Measurements from ENCODE around the gene TNIP1. TPM values are rescaled to one million over a fixed set of nuclear protein-coding genes. Genes with fewer than 3 reads are reported as not detected.

The TNIP1 gene
- total RNA-seq, 2 experiments from 2014 or later = 110 to 115 TPM

GRCh38 chr5:151079838-151080612, 809 bp downstream of the TNIP1 start:
- ChIA-PET CTCF (interaction anchor here (2.6 kb wide), 1 partner anchor 35 kb away, joined by 13 read pairs; no protein-coding TSS in a partner anchor), POLR2A (interaction anchor here (0.9 to 2.7 kb wide), 13 partner anchors 9 to 379 kb away, joined by 3 to 16 read pairs (median 5); partner anchors contain the start of genes CCDC69 and RBM22)
- intact Hi-C loops (cut with DNase I, micrococcal nuclease) = loop anchor here (2.0 to 10.0 kb wide), 3 partner anchors 132 to 675 kb away; partner anchors contain the start of genes ATOX1 (in 1 of the 2) and GM2A (in 1 of the 2)
- TF ChIP-seq CTCF (IDR thresholded peaks at IDR 0.05) = no peak
- peak overlapping the region; percentile 97 for H3K4me3 Mint-ChIP-seq
- DNase-seq (peak in 3 of 14 experiments; percentile 21 to 71 (median 64)), ATAC-seq (ENCODE audit: poor library complexity) (no peak)
- H3K4me1 ChIP-seq (ENCODE audit: insufficient read depth, low read length) = peaks cover 86% of the 10 kb centered on the region
- H3K36me3 ChIP-seq (ENCODE audit: insufficient read depth, low read length) = peaks cover 30% of the 10 kb centered on the region
- peaks cover 88% of the 10 kb centered on the region for H3K4me1 Mint-ChIP-seq (ENCODE audit: low read depth)
- no peaks in the 10 kb centered on the region for H3K27me3 ChIP-seq (ENCODE audit: control insufficient read depth in 1 of 2, insufficient read depth in 2 of 2, low read length in 2 of 2)
- peak overlapping the region; percentile 85 for H3K4me3 ChIP-seq (ENCODE audit: low read length)
- no peaks in the 10 kb centered on the region for H3K27me3 Mint-ChIP-seq
- H3K9me3 ChIP-seq (ENCODE audit: control insufficient read depth in 1 of 2, insufficient read depth in 1 of 2, low read length in 2 of 2) = no peaks in the 10 kb centered on the region
- peak overlapping the region; percentile 87 for H3K27ac Mint-ChIP-seq
- H3K9me3 Mint-ChIP-seq = no peaks in the 10 kb centered on the region
- peak overlapping the region; percentile 89 to 97 for H3K27ac ChIP-seq (ENCODE audit: low read depth in 1 of 2, low read length in 2 of 2)
- H3K36me3 Mint-ChIP-seq (ENCODE audit: low read depth) = peaks cover 48% of the 10 kb centered on the region

- Histone ChIP-seq H3K4me3 (ENCODE audit: low read length) (peak overlapping the region; percentile 85), H3K4me1 (ENCODE audit: insufficient read depth, low read length) (peaks cover 75% of the 10 kb centered on the region), H3K27ac (ENCODE audit: low read depth in 1 of 2, low read length in 2 of 2) (peak overlapping the region; percentile 73 to 97), H3K9me3 (ENCODE audit: control insufficient read depth in 1 of 2, insufficient read depth in 1 of 2, low read length in 2 of 2) (no peaks in the 10 kb centered on the region), H3K27me3 (ENCODE audit: control insufficient read depth in 1 of 2, insufficient read depth in 2 of 2, low read length in 2 of 2) (no peaks in the 10 kb centered on the region), H3K36me3 (ENCODE audit: insufficient read depth, low read length) (peaks cover 33% of the 10 kb centered on the region)
- no peak for TF ChIP-seq CTCF (IDR thresholded peaks at IDR 0.05)
- H3K9me3 Mint-ChIP-seq = no peaks in the 10 kb centered on the region
- intact Hi-C loops (cut with DNase I, micrococcal nuclease) = no loop called here
- peak overlapping the region; percentile 87 for H3K27ac Mint-ChIP-seq
- ChIA-PET POLR2A (interaction anchor here (0.7 to 1.9 kb wide), 5 partner anchors 9 to 174 kb away, joined by 3 to 6 read pairs (median 3); partner anchors contain the start of gene GM2A), CTCF (interaction anchor here (1.4 kb wide), 1 partner anchor 14 kb away, joined by 4 read pairs; no protein-coding TSS in a partner anchor)
- peaks cover 48% of the 10 kb centered on the region for H3K36me3 Mint-ChIP-seq (ENCODE audit: low read depth)
- H3K4me1 Mint-ChIP-seq (ENCODE audit: low read depth) = peaks cover 82% of the 10 kb centered on the region
- DNase-seq = peak in 13 of 14 experiments; percentile 51 to 82 (median 63)
- ATAC-seq (ENCODE audit: poor library complexity) = peak; percentile 27
- H3K4me3 Mint-ChIP-seq = peak overlapping the region; percentile 97
- no peaks in the 10 kb centered on the region for H3K27me3 Mint-ChIP-seq
Measured at GRCh38 chr5:151078490-151079262, 2.2 kb downstream of the TNIP1 start.

- ChIA-PET CTCF (interaction anchor here (1.4 kb wide), 1 partner anchor 15 kb away, joined by 4 read pairs; no protein-coding TSS in a partner anchor), POLR2A (interaction anchor here (0.9 to 1.9 kb wide), 4 partner anchors 12 to 175 kb away, joined by 3 to 6 read pairs (median 3); partner anchors contain the start of gene GM2A)
- Histone ChIP-seq H3K4me1 (ENCODE audit: insufficient read depth, low read length) (peaks cover 69% of the 10 kb centered on the region), H3K27me3 (ENCODE audit: control insufficient read depth in 1 of 2, insufficient read depth in 2 of 2, low read length in 2 of 2) (no peaks in the 10 kb centered on the region), H3K36me3 (ENCODE audit: insufficient read depth, low read length) (peaks cover 40% of the 10 kb centered on the region), H3K9me3 (ENCODE audit: control insufficient read depth in 1 of 2, insufficient read depth in 1 of 2, low read length in 2 of 2) (no peaks in the 10 kb centered on the region), H3K27ac (ENCODE audit: low read depth in 1 of 2, low read length in 2 of 2) (peak overlapping the region in 1 of 2 donors; percentile 73), H3K4me3 (ENCODE audit: low read length) (peak overlapping the region; percentile 85)
- DNase-seq = no peak
- H3K36me3 Mint-ChIP-seq (ENCODE audit: low read depth) = peaks cover 48% of the 10 kb centered on the region
- H3K9me3 Mint-ChIP-seq = no peaks in the 10 kb centered on the region
- H3K4me3 Mint-ChIP-seq = peak overlapping the region; percentile 97
- H3K4me1 Mint-ChIP-seq (ENCODE audit: low read depth) = peaks cover 75% of the 10 kb centered on the region
- H3K27me3 Mint-ChIP-seq = no peaks in the 10 kb centered on the region
- peak overlapping the region; percentile 87 for H3K27ac Mint-ChIP-seq
- ATAC-seq (ENCODE audit: poor library complexity) = no peak
- intact Hi-C loops (cut with DNase I, micrococcal nuclease) = no loop called here
- no peak for TF ChIP-seq CTCF (IDR thresholded peaks at IDR 0.05)
Measured at GRCh38 chr5:151077967-151078366, 2.9 kb downstream of the TNIP1 start.
